Activated naive CD8-positive, alpha-beta T cell treated with anti-CD3 and anti-CD28 coated beads, Interleukin-2, amount 50 U/mL, for 24 hours (primary cell): ENCODE measurements around the gene HOXD9.

Source experiments
- ATAC-seq: fragments of 150-1000 bp; cut with Tn5 transposase; one replicate; pipeline ENCODE4 v1.10.0; 2021
- DNase-seq: peaks from one replicate; pipeline ENCODE4 v3.0.0; 2021
- H3K27ac Mint-ChIP-seq: one replicate; pipeline ENCODE4 v1.8.0; 2021; ENCODE audit warnings: mild to moderate bottlenecking, mixed read lengths
- H3K27me3 Mint-ChIP-seq: one replicate; pipeline ENCODE4 v1.8.0; 2021; ENCODE audit warnings: mixed read lengths
- H3K36me3 Mint-ChIP-seq: one replicate; pipeline ENCODE4 v1.8.0; 2021; ENCODE audit warnings: low read depth, mixed read lengths
- H3K4me1 Mint-ChIP-seq: one replicate; pipeline ENCODE4 v1.8.0; 2021; ENCODE audit warnings: mixed read lengths
- H3K4me3 Mint-ChIP-seq: one replicate; pipeline ENCODE4 v1.8.0; 2021; ENCODE audit warnings: mild to moderate bottlenecking, moderate library complexity, mixed read lengths
- H3K9me3 Mint-ChIP-seq: one replicate; pipeline ENCODE4 v1.8.0; 2021; ENCODE audit warnings: mixed read lengths

HOXD9 gene

GRCh38 chr2:176160251-176160985, 37.9 kb downstream of the HOXD9 start:
- ATAC-seq = no peak
- H3K27ac Mint-ChIP-seq = no peak overlapping the region
- peaks cover 88% of the 10 kb centered on the region for H3K27me3 Mint-ChIP-seq
- no peaks in the 10 kb centered on the region for H3K36me3 Mint-ChIP-seq
- DNase-seq = no peak
- H3K4me3 Mint-ChIP-seq = no peak overlapping the region
- peaks cover 12% of the 10 kb centered on the region for H3K4me1 Mint-ChIP-seq
- H3K9me3 Mint-ChIP-seq = peaks cover 7% of the 10 kb centered on the region

DNA sequence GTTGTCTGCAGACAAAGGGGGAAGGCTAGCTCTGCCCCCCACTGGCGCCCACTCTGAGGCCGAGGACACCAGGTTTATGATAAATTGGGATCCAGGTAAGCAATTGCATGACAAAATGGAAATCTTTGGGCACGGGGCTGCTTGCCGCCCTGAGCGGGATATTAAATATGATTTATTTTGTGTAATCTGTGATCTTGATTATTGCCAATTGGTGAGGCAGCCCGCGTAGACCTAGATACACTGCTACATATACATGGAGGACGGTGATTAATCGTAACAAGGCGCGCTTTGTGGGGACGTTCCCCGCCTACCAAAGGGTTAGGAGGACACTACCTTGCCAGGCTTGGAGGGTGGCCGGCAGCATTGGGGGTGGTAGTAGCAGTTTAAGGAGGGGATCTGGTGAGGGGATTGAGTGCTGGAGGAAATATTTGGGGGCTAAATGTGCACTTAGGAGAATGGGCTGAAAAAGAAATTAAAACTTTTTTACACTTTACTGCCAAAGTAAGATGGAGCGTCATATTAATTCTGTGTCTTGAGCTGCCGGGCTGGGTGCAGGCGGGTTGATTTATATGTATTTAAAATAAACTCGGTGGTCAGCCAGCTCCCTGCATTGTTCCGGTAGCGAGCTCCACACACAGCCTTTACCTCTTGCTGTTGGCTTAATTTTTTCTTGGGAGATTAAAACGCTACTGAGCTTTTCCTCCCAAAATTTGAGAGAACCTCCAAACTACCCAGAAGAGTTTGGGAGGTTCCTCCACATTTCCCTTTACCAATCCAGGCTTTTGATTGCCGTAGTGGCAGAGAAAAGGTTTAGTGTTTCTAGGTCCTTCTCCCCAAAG, 38.7 kb downstream of the HOXD9 start:
- peaks cover 88% of the 10 kb centered on the region for H3K27me3 Mint-ChIP-seq
- H3K4me1 Mint-ChIP-seq = peaks cover 12% of the 10 kb centered on the region
- H3K4me3 Mint-ChIP-seq = no peak overlapping the region
- H3K36me3 Mint-ChIP-seq = no peaks in the 10 kb centered on the region
- no peak for DNase-seq
- no peak for ATAC-seq
- H3K27ac Mint-ChIP-seq = no peak overlapping the region
- peaks cover 7% of the 10 kb centered on the region for H3K9me3 Mint-ChIP-seq

DNA sequence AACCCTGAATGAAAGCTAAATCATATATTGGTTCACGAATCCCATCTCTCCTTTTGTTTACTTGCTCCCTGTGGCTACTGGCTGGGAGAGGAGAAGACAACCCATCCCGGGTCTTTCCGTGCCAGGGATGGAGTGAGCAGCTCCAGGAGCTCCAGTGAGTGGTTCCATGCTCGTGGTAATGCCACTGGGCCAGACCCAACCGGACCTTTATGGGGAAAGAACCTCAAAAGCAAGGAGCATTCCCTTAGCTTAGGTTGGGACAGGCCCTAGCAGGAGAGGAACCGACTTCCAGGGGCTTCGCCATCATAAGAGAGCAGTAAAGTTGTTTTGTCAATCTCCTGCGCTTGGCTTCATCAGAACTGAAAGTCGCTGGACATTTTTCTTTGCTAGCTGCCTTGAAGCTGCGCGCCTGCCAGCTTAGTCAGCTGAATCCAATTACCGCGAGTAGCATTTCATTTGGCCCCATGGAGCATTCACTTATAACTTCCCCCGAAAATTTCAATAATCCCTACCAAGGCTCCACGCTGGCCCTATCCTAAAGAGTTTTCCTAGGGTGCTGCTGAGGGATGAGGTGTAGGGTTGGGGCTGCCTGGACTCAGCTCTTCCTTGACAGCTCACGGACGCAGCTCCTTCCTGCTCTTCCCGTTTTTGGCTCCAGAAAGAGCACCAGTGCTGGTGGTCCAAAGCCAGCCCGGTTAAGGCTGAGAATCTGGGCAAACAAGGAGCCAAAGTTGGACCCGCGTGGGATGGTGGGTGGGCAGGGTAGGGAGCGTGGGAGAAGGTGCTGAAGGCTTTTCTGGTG, 39.5 kb downstream of the HOXD9 start:
- Mint-ChIP-seq H3K4me1 (peaks cover 12% of the 10 kb centered on the region), H3K36me3 (no peaks in the 10 kb centered on the region), H3K9me3 (peaks cover 7% of the 10 kb centered on the region), H3K4me3 (no peak overlapping the region), H3K27me3 (peaks cover 88% of the 10 kb centered on the region), H3K27ac (no peak overlapping the region)
- DNase-seq = no peak
- no peak for ATAC-seq

DNA sequence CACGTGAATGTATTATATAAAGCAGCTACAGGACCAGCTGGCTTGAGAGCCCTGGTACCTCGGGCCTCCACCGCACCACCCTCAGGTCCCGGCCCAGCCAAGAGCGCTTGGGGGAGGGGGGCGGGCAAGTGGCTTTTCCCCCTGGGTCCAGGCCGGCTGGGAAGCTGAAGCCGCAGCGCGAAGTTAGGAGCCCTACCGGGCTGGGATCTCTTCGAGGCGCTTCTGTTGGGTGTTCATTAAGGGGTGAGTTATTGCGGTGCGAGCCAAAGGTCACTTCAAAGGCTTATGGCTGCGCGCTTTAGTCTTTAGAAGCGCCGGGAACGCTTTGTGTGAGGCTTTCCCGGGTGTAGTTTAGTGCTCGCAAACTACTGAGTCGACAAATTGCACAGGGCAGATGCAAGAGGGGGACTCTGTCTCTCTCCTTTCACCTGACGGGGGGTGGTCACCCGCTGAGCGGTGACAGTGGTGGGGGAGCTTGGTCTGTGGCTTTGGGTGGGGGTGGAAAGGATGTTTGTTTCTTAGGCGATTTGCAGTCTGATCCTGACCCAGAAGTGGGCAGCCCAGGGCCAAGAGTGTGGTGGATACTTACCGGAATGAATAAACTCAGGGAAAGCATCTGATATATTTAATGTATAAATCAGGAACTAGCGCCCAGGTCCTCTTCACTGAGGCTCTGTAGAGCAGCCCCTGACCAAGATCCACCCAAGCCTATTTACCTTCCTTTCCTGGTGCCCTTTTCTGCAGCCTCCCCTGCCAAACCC, 40.6 kb downstream of the HOXD9 start:
- ATAC-seq = no peak
- no peak overlapping the region for H3K4me3 Mint-ChIP-seq
- no peak overlapping the region for H3K27ac Mint-ChIP-seq
- no peaks in the 10 kb centered on the region for H3K36me3 Mint-ChIP-seq
- H3K27me3 Mint-ChIP-seq = peaks cover 91% of the 10 kb centered on the region
- DNase-seq = no peak
- H3K9me3 Mint-ChIP-seq = peaks cover 7% of the 10 kb centered on the region
- peaks cover 6% of the 10 kb centered on the region for H3K4me1 Mint-ChIP-seq

GRCh38 chr2:176163672-176164056, 41.1 kb downstream of the HOXD9 start:
- H3K36me3 Mint-ChIP-seq = no peaks in the 10 kb centered on the region
- no peak overlapping the region for H3K4me3 Mint-ChIP-seq
- peaks cover 87% of the 10 kb centered on the region for H3K27me3 Mint-ChIP-seq
- peaks cover 7% of the 10 kb centered on the region for H3K9me3 Mint-ChIP-seq
- H3K4me1 Mint-ChIP-seq = peaks cover 2% of the 10 kb centered on the region
- no peak for DNase-seq
- H3K27ac Mint-ChIP-seq = no peak overlapping the region
- ATAC-seq = no peak

DNA sequence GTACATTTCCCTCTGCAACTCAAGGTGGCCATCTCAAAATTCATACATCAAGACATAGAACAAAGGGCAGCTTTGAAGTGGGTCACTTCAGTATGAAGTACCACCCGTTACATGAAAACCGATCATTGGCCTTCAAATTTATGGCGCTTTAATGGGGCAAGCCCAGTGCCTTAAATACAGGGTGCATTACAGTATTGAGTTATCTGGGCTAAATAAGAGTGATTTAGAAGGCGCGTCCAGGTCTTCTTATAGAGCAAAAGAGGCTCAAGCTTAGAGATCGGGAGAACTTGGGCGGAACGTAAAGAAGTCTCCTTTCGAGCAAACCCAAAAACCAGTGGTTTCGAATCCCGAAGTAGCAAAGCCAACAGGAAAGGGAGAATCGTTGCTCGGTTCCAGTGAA, 41.7 kb downstream of the HOXD9 start:
- DNase-seq = no peak
- H3K4me1 Mint-ChIP-seq = peaks cover 2% of the 10 kb centered on the region

GRCh38 chr2:176164611-176165369, 42.3 kb downstream of the HOXD9 start:
- no peak overlapping the region for H3K4me3 Mint-ChIP-seq
- H3K27me3 Mint-ChIP-seq = peaks cover 84% of the 10 kb centered on the region
- no peaks in the 10 kb centered on the region for H3K36me3 Mint-ChIP-seq
- H3K27ac Mint-ChIP-seq = no peak overlapping the region
- H3K4me1 Mint-ChIP-seq = no peaks in the 10 kb centered on the region
- no peak for ATAC-seq
- peaks cover 7% of the 10 kb centered on the region for H3K9me3 Mint-ChIP-seq
- no peak for DNase-seq

More for the DNA sequence above, 41.7 kb downstream of the HOXD9 start:
- Mint-ChIP-seq H3K9me3 (peaks cover 7% of the 10 kb centered on the region), H3K27me3 (peaks cover 85% of the 10 kb centered on the region), H3K27ac (peak overlapping the region; percentile 1), H3K4me3 (no peak overlapping the region), H3K36me3 (no peaks in the 10 kb centered on the region)
- no peak for ATAC-seq

DNA sequence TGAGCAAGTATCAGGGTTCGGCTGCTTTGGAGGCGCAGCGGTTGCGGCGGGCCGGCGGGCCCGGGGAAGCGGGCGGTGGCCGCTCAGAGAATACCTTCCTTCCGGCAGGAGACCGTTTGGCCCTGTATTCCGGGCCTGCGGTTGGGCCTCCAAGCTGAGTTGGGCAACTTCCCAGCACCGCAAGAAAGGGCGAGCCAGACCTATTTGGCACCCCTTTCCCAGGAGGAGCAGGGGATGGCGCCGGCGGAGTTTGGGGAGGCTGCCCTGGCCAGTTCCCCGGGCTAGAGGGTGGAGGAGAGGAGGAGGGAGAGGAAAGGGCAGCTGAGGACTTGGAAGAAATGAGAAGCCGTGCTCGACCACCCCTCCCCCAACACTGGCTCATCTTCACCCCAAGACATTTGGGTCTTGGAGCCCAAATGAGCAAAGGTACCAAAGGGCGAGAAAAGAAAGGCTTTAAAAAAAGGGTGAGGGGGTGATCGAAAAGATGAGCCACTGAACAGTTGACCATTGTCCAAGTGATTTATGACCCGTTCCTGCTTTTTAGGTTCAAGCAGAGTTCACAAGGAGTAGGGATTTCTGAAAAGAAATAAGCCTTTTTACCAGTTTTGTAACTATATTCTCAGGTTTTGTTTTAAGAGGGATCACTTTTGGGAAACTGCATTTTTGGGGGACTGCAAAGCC, 43.0 kb downstream of the HOXD9 start:
- Mint-ChIP-seq H3K36me3 (no peaks in the 10 kb centered on the region), H3K9me3 (peaks cover 7% of the 10 kb centered on the region), H3K4me3 (no peak overlapping the region)

DNA sequence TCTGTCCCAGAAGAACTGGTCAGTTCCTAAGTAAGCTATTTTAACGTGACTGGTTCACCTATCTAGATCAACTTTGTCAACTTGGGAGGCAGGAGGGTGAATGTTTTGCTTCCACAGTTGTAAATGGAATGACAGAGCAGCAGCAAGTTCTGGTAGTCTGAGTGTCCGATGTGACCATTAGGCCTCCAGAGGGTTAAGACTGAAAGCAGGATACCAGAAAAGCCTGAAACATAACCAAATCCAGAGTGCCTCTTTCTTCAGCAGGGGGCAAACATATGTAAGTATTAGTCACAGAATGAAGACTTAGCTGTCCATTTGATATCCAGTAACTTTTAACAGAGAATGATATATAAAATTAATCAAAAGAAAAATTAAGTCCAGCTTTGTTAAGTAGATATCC, 43.8 kb downstream of the HOXD9 start:
- Mint-ChIP-seq H3K36me3 (no peaks in the 10 kb centered on the region), H3K4me3 (no peak overlapping the region), H3K27ac (no peak overlapping the region), H3K27me3 (peaks cover 83% of the 10 kb centered on the region), H3K9me3 (peaks cover 7% of the 10 kb centered on the region), H3K4me1 (no peaks in the 10 kb centered on the region)
- DNase-seq (no peak), ATAC-seq (no peak)

More for the DNA sequence above, 43.0 kb downstream of the HOXD9 start:
- no peaks in the 10 kb centered on the region for H3K4me1 Mint-ChIP-seq
- peaks cover 83% of the 10 kb centered on the region for H3K27me3 Mint-ChIP-seq
- ATAC-seq (no peak), DNase-seq (no peak)
- no peak overlapping the region for H3K27ac Mint-ChIP-seq

DNA sequence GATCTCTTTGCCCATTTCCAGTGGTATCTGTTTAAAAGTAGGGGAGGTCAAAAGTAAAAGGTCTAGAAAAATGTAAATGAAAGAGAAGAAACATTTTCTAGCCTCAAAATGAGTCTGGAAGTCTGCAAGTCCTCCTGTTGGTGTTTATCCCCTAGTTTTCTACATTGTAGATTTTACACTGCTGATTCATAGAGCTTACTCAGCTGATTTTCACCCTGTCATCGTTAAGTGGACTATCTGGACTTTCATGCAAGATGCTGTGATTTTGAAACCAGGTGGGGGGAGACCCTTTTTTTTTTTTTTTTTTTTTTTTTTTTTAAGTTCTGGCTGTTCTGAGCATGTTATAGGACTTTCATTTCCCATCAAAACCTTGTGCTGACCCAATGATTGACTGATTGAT, 44.9 kb downstream of the HOXD9 start:
- no peak overlapping the region for H3K4me3 Mint-ChIP-seq

GRCh38 chr2:176169181-176169580, 46.7 kb downstream of the HOXD9 start:
- ATAC-seq (no peak), DNase-seq (no peak)
- H3K4me3 Mint-ChIP-seq = no peak overlapping the region
- H3K36me3 Mint-ChIP-seq = peaks cover 2% of the 10 kb centered on the region
- H3K27ac Mint-ChIP-seq = no peak overlapping the region
- H3K9me3 Mint-ChIP-seq = peaks cover under 1% of the 10 kb centered on the region
- H3K4me1 Mint-ChIP-seq = peaks cover 9% of the 10 kb centered on the region
- peaks cover 82% of the 10 kb centered on the region for H3K27me3 Mint-ChIP-seq

More for the DNA sequence above, 44.9 kb downstream of the HOXD9 start:
- DNase-seq (no peak), ATAC-seq (no peak)
- peaks cover 7% of the 10 kb centered on the region for H3K9me3 Mint-ChIP-seq
- H3K27me3 Mint-ChIP-seq = peaks cover 80% of the 10 kb centered on the region
- no peaks in the 10 kb centered on the region for H3K36me3 Mint-ChIP-seq
- no peak overlapping the region for H3K27ac Mint-ChIP-seq
- no peaks in the 10 kb centered on the region for H3K4me1 Mint-ChIP-seq

DNA sequence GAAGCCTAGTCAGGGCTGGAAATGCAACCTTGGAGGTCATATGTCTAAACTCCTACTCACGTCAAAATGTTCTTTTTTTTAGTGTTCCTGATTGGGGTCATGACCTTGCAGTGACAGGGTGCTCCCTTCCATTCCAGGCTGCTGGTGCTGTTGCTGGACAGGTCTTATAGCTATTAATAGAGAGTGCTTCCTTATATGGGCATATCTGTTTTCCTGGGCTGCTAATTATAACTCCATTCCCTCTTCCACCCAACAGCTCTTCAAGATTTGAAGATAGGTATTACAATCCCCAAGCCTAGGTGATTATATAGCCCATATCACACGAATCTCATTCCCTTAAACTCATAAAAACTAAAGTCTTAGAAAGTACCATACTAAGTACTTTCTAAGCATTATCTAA, 47.2 kb downstream of the HOXD9 start:
- H3K36me3 Mint-ChIP-seq = peaks cover 2% of the 10 kb centered on the region
- peaks cover 13% of the 10 kb centered on the region for H3K4me1 Mint-ChIP-seq
- no peaks in the 10 kb centered on the region for H3K9me3 Mint-ChIP-seq
- H3K27ac Mint-ChIP-seq = no peak overlapping the region
- no peak for ATAC-seq
- DNase-seq = no peak
- H3K27me3 Mint-ChIP-seq = peaks cover 81% of the 10 kb centered on the region
- H3K4me3 Mint-ChIP-seq = no peak overlapping the region
